Tibial nerve (tissue), 3 donors: Measurements from ENCODE around the gene PRKCE.

Experiments used
- POLR2A ChIP-seq, 2 donors: fragments of 450-650 bp; IDR thresholded peaks; one replicate each; pipeline ENCODE4 v1.6.1; 2017; ENCODE audit warnings: antibody characterized with exemption in 2 of 2, mild to moderate bottlenecking in 2 of 2, moderate library complexity in 2 of 2
- TF ChIP-seq, protein P1 (sequence below), 5 experiments: fragments of 200-600 bp in 3 of 5; fragments of 450-650 bp in 2 of 5; sonication (generic) in 3 of 5; IDR thresholded peaks; one replicate each; pipeline ENCODE4 v1.5.1; 2016 to 2019; ENCODE audit warnings: antibody characterized with exemption in 5 of 5, mild to moderate bottlenecking in 3 of 5, moderate library complexity in 2 of 5

DNA sequence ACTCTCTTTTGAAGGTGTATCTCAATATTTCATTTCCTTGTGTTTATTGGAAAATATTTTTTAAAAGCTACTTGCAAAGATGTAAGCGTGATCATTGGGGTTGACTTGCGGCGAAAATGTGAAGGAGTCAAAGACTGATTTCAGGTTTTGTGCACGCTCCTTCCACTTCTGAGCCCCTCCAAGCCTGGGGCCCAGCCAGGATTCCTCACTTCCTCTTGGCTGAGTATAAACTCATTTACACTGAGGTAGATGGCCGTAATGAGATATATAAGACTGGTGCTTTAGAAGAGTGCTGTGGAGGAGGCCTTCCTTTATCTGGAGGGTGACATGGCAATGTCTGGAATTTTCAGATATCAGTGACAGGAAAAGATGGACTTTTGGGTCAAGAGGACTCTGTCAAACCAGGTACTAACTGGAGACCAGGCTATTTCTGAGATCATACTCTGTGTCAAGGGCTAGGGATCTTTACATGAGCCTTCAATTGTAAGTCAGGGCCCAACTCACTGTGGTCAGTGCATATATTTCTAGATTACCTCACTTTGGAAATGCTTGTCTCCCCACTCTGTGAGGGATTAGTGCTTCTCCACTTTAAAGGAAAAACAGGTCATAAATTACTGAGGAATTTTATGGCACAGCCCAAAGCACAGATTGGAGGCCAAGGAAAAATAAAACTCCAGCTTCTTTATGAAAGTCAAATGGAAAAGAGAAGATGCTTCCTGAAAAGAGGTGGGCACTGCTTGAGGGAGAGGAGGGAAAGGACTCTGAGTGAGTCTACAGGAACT lies 22.8 kb downstream of the PRKCE start:
- TF ChIP-seq, protein P1, sequence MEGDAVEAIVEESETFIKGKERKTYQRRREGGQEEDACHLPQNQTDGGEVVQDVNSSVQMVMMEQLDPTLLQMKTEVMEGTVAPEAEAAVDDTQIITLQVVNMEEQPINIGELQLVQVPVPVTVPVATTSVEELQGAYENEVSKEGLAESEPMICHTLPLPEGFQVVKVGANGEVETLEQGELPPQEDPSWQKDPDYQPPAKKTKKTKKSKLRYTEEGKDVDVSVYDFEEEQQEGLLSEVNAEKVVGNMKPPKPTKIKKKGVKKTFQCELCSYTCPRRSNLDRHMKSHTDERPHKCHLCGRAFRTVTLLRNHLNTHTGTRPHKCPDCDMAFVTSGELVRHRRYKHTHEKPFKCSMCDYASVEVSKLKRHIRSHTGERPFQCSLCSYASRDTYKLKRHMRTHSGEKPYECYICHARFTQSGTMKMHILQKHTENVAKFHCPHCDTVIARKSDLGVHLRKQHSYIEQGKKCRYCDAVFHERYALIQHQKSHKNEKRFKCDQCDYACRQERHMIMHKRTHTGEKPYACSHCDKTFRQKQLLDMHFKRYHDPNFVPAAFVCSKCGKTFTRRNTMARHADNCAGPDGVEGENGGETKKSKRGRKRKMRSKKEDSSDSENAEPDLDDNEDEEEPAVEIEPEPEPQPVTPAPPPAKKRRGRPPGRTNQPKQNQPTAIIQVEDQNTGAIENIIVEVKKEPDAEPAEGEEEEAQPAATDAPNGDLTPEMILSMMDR (IDR thresholded peaks at IDR 0.05), result no peak
- no peak for TF ChIP-seq POLR2A (IDR thresholded peaks at IDR 0.05)
